DND-41 (cell line): ENCODE data around the gene SLC2A10.

Experiments used
- EZH2 ChIP-seq: IDR thresholded peaks from 3 replicates; pipeline ENCODE4 v1.6.1; 2012; ENCODE audit warnings: borderline replicate concordance, low read depth, mild to moderate bottlenecking, moderate library complexity, low read length, inconsistent platforms; ENCODE audit not compliant: severe bottlenecking
- TF ChIP-seq, protein P1 (sequence below): IDR thresholded peaks from 2 replicates; pipeline ENCODE4 v1.5.1; 2012; ENCODE audit warnings: borderline replicate concordance, low read length, moderate library complexity, mild to moderate bottlenecking; ENCODE audit not compliant: poor library complexity, severe bottlenecking; ENCODE audit errors: extremely low read depth

DNA sequence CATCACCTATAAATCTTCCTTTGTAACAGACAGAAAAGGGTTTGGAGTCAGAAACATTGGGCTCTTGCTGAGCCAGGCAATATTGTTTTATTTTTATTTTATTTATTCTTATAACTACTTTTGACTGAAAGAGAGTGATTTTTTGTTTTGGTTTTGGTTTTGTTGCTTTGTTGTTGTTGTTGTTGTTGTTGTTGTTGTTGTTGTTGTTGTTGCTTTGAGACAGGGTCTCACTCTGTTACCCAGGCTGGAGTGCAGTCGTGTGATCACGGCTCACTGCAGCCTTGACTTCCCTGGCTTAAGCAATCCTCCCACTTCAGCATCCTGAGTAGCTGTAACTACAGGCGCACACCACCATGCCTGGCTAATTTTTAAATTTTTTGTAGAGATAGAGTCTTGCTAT, 43.1 kb upstream of the SLC2A10 start:
- TF ChIP-seq, protein P1, sequence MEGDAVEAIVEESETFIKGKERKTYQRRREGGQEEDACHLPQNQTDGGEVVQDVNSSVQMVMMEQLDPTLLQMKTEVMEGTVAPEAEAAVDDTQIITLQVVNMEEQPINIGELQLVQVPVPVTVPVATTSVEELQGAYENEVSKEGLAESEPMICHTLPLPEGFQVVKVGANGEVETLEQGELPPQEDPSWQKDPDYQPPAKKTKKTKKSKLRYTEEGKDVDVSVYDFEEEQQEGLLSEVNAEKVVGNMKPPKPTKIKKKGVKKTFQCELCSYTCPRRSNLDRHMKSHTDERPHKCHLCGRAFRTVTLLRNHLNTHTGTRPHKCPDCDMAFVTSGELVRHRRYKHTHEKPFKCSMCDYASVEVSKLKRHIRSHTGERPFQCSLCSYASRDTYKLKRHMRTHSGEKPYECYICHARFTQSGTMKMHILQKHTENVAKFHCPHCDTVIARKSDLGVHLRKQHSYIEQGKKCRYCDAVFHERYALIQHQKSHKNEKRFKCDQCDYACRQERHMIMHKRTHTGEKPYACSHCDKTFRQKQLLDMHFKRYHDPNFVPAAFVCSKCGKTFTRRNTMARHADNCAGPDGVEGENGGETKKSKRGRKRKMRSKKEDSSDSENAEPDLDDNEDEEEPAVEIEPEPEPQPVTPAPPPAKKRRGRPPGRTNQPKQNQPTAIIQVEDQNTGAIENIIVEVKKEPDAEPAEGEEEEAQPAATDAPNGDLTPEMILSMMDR, result no peak
- TF ChIP-seq EZH2, result no peak
